DMS79 treated with DMSO at 0.1 percent for 48 hours (cell line): ENCODE results near the gene COBL.

Experiments
- DNase-seq: peaks from one replicate; lab custom pipeline; 2025; lab: John Stamatoyannopoulos, UW

Gene COBL

DNA sequence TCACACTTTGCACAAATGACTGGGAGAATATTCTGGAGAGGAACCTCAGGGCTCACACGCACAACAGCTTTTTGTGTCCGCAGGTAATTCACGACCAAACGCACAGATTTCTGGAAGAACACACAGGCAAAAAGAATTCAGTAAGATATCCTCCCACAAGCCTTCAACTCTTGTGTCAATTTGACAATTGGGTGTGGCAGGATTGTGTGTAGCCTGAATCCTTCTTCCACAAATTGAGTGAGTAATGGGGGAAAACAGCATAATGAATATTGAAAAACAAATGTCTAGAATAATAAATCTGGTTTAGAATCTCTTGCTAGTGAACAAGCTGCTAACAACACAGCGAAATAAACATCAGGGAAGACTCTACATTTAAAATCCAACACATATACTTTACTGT lies 125.6 kb downstream of the COBL start:
- DNase-seq, result no peak

DNA sequence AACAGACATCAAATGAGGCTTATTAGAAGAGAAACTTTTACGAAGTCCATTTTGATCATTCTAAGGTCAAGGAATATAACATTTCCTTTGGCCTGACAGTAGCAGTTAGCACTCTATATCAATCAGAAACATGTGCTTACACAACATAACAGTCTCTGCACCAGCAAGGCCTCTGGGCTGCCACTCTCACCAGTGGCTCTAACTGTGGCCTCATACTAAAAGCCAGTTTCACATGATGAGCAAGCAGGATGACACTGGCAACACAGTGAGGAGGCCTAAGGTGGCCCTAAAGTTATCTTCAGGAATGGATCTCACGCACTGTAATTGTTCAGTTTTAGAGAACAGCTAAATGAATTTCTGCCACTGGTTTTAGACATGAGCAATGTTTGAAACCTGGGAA lies 126.8 kb downstream of the COBL start:
- DNase-seq, result no peak

DNA sequence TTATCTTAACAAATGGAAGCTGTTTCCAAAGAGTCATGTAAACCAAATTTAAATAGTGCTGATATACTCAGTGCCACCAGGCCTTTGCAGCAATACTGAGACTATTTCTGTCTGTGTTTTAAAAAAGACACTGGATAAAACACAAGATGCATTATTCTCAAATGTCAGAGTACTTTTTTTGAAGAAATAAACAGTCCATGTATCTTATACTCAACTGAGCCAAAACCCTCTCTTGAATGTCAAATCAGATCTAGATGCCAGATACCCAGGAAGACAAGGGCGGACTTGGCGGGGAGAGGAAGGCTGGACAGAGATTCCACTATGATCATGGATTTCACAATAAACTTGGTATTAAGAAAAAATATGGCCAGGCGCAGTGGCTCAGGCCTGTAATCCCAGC lies 127.6 kb downstream of the COBL start:
- no peak for DNase-seq

- no peak for DNase-seq
Observed at GRCh38 chr7:51187941-51188340, 128.7 kb downstream of the COBL start.

DNA sequence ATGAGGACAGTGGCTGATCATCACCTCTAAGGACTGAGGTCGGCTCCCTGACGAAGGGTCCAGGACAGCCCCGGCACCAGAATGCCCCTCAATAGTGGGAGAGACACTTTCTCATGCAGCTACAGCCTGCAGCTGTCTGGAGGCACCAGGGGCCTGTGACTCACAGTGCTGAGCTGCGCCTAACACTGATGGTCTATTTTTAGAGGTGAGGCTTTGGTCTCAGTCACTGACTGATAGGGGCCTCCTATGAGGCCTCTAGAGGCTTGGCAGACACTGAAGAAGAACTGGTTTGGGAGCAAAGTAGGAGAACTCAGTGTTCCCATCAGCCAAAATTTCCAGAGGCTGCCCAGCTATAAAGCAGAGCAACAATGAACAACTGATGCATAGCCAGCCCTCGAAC lies 130.1 kb downstream of the COBL start:
- DNase-seq, result no peak

DNA sequence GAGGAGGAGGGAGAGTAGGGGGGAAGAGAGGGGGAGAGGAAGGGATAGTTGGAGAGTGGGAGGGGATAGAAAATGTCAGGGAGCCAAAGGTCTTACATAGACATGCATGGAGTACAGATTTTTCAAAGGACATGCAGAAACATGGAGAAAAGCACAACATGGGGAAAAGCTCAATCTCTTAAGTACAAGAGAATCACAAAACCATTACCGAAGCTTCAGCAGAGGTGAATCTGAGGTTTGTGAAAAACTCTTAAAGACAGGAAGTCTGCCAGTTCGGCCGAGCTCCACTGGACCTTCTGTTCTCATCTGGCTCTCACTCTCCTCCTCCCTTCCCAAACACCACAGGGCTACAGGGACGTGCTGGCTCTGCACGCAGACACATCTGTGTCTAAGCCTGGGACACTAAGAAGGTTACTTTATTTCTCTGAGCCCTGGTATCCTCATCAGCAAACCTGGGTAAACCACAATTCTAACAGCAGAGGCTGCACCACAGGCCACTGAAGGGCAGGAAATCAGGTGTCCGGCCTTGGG lies 133.9 kb downstream of the COBL start:
- no peak for DNase-seq

- DNase-seq, result no peak
Observed at GRCh38 chr7:51180092-51180491, 136.5 kb downstream of the COBL start.

- DNase-seq, result no peak
Observed at GRCh38 chr7:51175992-51176388, 140.6 kb downstream of the COBL start.

- no peak for DNase-seq
Observed at GRCh38 chr7:51175316-51175991, 141.2 kb downstream of the COBL start.

DNA sequence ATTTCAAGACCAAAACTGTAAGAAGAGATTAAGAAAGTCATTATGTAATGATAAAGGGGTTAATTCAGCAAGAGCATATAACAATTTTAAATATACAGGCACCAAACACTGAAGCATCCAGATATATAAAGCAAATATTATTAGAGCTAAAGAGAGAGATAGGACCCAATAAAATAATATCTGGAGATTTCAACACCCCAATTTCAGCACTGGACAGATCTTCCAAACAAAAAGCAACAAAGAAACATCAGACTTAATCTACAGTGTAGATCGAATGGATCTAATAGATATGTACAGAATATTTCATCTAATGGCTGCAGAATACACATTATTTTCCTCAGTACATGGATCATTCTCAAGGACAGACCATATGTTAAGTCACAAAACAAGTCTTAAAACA lies 151.3 kb downstream of the COBL start:
- DNase-seq, result no peak

- DNase-seq, result peak; percentile 81
Observed at GRCh38 chr7:51162724-51163329, 153.8 kb downstream of the COBL start.

DNA sequence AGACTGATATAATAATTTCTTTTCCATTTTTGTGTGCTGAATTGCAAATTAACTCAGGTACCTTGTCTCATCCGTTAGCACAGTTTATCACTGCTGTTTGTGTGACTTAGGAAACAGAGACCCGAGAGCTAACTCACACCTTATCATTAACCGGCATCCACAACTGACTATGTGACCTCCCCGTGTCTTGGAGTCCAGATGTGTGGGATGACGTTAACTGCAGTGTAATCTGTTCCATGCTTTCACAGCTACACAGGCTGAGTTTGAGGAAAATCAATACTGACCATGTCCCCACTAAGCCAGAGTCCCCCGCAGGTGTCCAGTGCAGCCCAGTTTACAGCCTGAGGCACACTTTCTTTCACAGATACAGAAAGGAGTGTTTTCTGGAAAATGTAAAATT lies 154.7 kb downstream of the COBL start:
- no peak for DNase-seq

DNA sequence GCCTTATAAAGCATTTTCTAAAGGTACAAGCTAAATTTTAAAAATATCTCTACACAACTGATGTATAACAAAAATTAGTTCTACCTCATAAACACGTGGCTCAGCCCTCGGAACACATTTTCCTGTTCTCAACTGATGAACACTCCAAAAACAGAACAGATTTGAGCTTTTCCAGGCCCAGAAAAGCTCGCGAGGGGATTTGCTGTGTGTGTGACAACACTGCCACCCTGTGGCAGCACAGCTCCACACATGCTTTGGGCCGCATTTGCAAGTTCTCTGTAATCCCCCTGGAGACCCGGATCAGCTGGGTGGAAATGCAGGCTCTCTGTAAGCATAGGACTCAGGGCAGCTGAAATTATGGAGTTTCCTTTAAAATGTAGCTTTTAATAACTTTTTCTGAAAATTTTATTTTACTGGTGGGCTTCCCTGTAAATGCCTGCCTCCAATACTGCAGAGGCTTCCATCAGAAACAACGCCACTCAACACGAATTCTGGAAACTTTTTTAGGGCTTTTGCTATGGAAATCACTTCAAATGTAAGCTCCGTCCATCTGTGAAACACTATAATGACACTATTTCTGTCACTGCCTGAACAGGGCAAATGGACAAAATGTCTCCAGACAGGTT lies 155.5 kb downstream of the COBL start:
- peak; percentile 59 for DNase-seq

DNA sequence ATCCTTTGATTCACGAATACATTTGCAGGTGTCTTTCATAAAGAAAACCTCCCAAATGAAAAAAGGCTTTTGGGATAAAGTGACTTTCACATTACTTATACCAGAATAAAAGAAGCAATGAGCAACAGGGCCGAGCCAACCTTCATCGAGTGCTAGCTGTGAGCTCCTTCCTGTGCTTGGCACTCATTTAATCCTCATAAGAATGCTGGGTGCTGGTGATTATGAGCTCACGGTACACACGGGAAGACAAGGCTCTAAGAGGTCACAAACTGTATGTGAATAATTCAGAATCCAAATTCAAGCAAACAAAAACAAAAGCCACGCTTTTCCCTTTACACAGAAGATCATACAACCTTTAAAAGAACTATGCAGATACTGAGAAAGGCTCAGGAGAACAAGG lies 156.2 kb downstream of the COBL start:
- no peak for DNase-seq

DNA sequence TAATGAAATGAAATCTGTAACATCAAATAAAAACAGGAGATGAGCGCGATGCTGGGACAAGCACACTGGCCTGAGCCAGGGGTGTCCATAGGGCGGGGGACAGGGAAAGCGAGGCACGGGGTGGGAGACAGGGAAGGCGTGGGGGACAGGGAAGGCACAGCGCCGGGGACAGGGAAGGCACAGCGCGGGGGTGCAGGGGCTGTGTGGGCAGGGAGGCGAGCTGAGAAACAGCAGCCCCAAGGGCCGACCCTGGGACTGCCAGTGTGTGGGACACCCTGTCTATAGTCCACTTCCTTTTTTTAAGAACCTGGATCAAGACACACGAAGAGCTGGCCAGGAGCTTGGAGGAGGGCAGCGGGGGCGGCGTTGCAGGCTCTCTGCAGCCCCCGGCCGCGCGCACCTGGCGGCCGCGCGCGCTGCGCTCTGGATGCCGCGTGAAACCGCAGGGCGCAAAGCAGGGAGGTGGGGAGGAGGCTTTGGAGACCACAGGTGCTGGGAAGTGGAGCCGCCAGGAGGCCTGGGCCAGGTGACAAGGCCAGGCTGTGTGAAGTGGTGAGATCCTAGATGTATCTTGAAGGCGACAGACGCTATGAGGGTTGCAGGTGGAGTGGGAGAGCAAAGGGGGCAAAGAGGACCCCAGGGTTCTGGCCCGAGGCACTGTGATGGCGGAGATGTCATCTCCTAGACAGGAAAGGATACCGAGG lies 157.7 kb downstream of the COBL start:
- DNase-seq, result no peak

GRCh38 chr7:51158211-51158610 lies 158.4 kb downstream of the COBL start:
- no peak for DNase-seq

- DNase-seq, result no peak
Observed at GRCh38 chr7:51154201-51154600, 162.4 kb downstream of the COBL start.

DNA sequence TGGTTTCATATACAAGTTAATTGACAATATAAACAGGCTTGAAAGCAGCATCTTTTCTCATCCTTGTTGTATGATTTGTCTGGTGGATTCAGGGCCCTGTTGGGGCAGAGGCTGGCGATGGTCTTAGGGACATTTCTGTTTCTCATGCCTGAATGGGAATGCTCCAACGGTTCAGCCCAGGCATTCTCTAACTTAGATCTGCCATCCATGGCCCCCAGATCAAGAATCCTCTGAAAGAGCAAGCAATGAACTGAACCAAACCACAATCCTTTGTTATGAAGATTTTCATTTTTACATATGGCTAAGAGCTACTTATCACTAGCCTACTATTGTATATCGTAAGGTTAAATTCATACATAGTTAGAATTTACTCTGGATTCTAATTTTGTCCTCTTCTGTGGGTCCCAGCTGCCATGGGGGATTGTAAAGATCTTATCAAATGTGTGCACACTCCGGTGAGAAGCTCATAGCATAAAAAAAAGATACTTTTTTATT lies 163.9 kb downstream of the COBL start:
- DNase-seq, result no peak

DNA sequence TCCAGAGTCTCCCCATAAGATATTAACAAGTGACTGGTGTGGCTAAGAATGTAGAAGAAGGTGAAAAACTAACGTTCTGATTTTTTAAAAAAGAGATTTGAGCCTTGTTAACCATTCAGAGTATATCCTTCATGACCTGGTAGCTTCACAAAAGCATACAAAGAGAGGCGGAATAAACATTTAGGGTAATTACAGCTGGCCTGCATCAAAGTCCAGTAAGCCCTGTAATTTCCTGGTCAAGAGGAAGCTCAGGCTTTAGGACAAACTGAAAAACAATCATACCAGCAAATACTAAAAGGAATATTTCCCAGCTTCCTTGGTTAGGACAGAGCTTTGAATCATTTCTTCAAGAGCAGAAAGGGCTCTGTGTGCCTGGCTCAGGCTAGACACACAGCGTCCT lies 165.2 kb downstream of the COBL start:
- no peak for DNase-seq

- no peak for DNase-seq
Observed at GRCh38 chr7:51150193-51150592, 166.4 kb downstream of the COBL start.

GRCh38 chr7:51148216-51148615 lies 168.4 kb downstream of the COBL start:
- no peak for DNase-seq

- no peak for DNase-seq
Observed at GRCh38 chr7:51146816-51147586, 169.6 kb downstream of the COBL start.
